Nephron (organoid): ENCODE data around the gene ZNF366.

Experiments used
- H3K27ac Mint-ChIP-seq, 3 experiments: 2 replicates each; pipeline ENCODE4 v1.8.0; 2020; ENCODE audit warnings: mixed read lengths in 3 of 3, mild to moderate bottlenecking in 2 of 3, moderate library complexity in 1 of 3
- H3K27me3 Mint-ChIP-seq: 2 replicates; pipeline ENCODE4 v1.8.0; 2021; ENCODE audit warnings: low read depth, mild to moderate bottlenecking, moderate library complexity, mixed read lengths
- H3K36me3 Mint-ChIP-seq: 2 replicates; pipeline ENCODE4 v1.8.0; 2020; ENCODE audit warnings: low read depth, mixed read lengths
- H3K4me1 Mint-ChIP-seq: 2 replicates; pipeline ENCODE4 v1.8.0; 2020; ENCODE audit warnings: mixed read lengths
- H3K4me3 Mint-ChIP-seq, 3 experiments: 2 replicates each; pipeline ENCODE4 v1.8.0; 2020; ENCODE audit warnings: mild to moderate bottlenecking in 3 of 3, mixed read lengths in 3 of 3, moderate library complexity in 2 of 3
- H3K9me3 Mint-ChIP-seq: 2 replicates; pipeline ENCODE4 v1.8.0; 2020; ENCODE audit warnings: mixed read lengths
- TF ChIP-seq, protein P1 (sequence below), 3 experiments: fragments of 200-600 bp; sonication (generic); IDR thresholded peaks; one replicate each; pipeline ENCODE4 v1.5.0; 2021; ENCODE audit warnings: antibody characterized with exemption in 3 of 3; ENCODE audit not compliant: unreplicated experiment in 3 of 3

The ZNF366 gene

DNA sequence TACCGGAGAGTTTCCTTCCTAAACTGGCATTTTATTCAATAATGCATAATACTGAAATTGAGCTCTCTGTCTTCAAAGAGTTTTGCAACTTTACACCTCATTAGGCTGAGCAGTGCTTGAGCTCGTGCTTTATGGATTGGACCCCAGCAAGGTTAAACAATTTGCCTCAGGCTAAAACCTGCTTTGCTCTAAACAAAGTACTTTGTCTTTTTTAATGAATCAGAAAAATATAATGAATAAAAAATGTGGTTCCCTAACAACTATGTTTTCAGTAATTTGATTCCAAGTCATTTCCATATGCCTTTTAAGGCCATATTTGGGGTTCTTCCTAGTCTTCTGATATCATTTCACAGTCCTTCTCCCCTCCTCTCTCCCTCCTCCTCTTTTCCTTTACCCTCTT lies 20.0 kb downstream of the ZNF366 start:
- no peak overlapping the region for H3K4me3 Mint-ChIP-seq
- H3K27ac Mint-ChIP-seq, result peak overlapping the region in 1 of 3 experiments; percentile 18
- H3K27me3 Mint-ChIP-seq, result peaks cover 3% of the 10 kb centered on the region
- no peaks in the 10 kb centered on the region for H3K9me3 Mint-ChIP-seq
- H3K4me1 Mint-ChIP-seq, result peaks cover 19% of the 10 kb centered on the region
- H3K36me3 Mint-ChIP-seq, result no peaks in the 10 kb centered on the region
- TF ChIP-seq, protein P1, sequence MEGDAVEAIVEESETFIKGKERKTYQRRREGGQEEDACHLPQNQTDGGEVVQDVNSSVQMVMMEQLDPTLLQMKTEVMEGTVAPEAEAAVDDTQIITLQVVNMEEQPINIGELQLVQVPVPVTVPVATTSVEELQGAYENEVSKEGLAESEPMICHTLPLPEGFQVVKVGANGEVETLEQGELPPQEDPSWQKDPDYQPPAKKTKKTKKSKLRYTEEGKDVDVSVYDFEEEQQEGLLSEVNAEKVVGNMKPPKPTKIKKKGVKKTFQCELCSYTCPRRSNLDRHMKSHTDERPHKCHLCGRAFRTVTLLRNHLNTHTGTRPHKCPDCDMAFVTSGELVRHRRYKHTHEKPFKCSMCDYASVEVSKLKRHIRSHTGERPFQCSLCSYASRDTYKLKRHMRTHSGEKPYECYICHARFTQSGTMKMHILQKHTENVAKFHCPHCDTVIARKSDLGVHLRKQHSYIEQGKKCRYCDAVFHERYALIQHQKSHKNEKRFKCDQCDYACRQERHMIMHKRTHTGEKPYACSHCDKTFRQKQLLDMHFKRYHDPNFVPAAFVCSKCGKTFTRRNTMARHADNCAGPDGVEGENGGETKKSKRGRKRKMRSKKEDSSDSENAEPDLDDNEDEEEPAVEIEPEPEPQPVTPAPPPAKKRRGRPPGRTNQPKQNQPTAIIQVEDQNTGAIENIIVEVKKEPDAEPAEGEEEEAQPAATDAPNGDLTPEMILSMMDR (IDR thresholded peaks at IDR 0.05; ENCODE audit: unreplicated experiment in 3 of 3), result no peak

DNA sequence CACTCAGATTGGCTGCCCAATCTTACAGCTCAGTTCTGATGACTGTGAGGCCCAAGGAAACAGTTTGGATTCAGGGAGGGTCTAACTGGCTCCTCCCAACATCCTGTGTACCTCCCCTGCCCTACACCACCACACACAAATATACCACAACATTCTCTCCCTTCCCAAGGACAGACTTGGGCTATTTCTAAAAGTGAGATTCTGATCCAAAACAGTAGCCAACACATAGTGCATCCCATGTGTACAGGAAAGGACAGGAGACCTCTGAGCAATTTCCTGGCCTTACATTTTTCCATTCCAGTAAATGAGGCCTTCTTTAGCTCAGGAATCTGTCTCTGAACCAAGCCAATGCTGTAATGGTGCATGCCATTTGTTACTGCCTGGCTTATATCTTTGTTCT lies 20.8 kb downstream of the ZNF366 start:
- Mint-ChIP-seq H3K4me1 (peaks cover 19% of the 10 kb centered on the region), H3K36me3 (no peaks in the 10 kb centered on the region), H3K4me3 (no peak overlapping the region), H3K27ac (no peak overlapping the region), H3K9me3 (no peaks in the 10 kb centered on the region), H3K27me3 (no peaks in the 10 kb centered on the region)
- TF ChIP-seq, protein P1 (IDR thresholded peaks at IDR 0.05; ENCODE audit: unreplicated experiment in 3 of 3), result no peak

GRCh38 chr5:72485430-72485974 lies 21.7 kb downstream of the ZNF366 start:
- H3K4me1 Mint-ChIP-seq, result peaks cover 25% of the 10 kb centered on the region
- H3K27me3 Mint-ChIP-seq, result no peaks in the 10 kb centered on the region
- TF ChIP-seq, protein P1 (IDR thresholded peaks at IDR 0.05; ENCODE audit: unreplicated experiment in 3 of 3), result no peak

GRCh38 chr5:72482046-72482445 lies 25.2 kb downstream of the ZNF366 start:
- no peak overlapping the region for H3K4me3 Mint-ChIP-seq
- no peaks in the 10 kb centered on the region for H3K36me3 Mint-ChIP-seq
- no peaks in the 10 kb centered on the region for H3K9me3 Mint-ChIP-seq
- TF ChIP-seq, protein P1 (IDR thresholded peaks at IDR 0.05; ENCODE audit: unreplicated experiment in 3 of 3), result no peak
- H3K27me3 Mint-ChIP-seq, result no peaks in the 10 kb centered on the region
- H3K4me1 Mint-ChIP-seq, result peaks cover 28% of the 10 kb centered on the region
- H3K27ac Mint-ChIP-seq, result no peak overlapping the region

More at GRCh38 chr5:72485430-72485974, 21.7 kb downstream of the ZNF366 start:
- H3K9me3 Mint-ChIP-seq, result no peaks in the 10 kb centered on the region
- peak overlapping the region in 1 of 3 experiments; percentile 11 for H3K27ac Mint-ChIP-seq
- H3K4me3 Mint-ChIP-seq, result no peak overlapping the region
- no peaks in the 10 kb centered on the region for H3K36me3 Mint-ChIP-seq

DNA sequence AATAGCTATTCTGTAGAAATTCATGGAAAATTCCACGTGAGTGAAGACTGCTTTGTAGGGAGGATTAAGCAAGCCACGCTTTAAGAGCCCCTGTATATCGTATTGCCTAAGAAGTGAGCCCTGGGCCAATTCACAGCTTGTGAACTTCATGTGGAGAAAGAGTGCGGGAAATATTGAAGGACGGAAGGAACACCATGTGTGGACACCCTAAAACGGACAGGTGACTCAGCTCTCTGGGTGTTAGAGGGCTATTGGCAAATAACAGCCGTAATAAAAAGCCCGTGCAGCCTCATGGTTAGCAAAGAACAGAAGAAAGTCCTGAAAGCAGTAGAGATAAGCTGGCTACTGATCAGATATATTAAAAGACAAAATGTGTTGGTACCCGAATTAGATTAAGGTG lies 26.4 kb downstream of the ZNF366 start:
- Mint-ChIP-seq H3K4me1 (peaks cover 26% of the 10 kb centered on the region), H3K36me3 (no peaks in the 10 kb centered on the region), H3K9me3 (no peaks in the 10 kb centered on the region), H3K27ac (no peak overlapping the region), H3K27me3 (no peaks in the 10 kb centered on the region), H3K4me3 (no peak overlapping the region)
- TF ChIP-seq, protein P1 (IDR thresholded peaks at IDR 0.05; ENCODE audit: unreplicated experiment in 3 of 3), result no peak

DNA sequence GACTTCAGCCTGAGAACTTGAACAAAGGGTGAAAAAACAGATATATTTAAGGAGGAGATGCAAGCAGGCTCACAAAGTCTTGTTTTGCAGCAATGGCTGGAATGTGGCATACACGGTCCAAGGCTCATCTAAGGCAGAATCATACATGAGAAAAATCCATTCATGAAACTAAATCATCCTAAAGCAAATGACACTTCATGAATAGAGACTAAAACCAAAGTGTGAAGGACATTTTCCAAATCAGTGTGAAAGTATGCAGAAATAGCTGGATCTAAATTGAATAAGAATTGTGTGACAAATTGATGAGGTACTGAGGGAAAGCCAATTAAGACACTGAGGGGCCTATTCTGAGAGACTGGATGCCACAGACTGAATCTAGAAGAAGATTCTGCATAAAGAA lies 27.3 kb downstream of the ZNF366 start:
- H3K36me3 Mint-ChIP-seq, result no peaks in the 10 kb centered on the region
- TF ChIP-seq, protein P1 (IDR thresholded peaks at IDR 0.05; ENCODE audit: unreplicated experiment in 3 of 3), result no peak
- no peak overlapping the region for H3K4me3 Mint-ChIP-seq
- H3K9me3 Mint-ChIP-seq, result no peaks in the 10 kb centered on the region
- peaks cover 18% of the 10 kb centered on the region for H3K4me1 Mint-ChIP-seq
- no peaks in the 10 kb centered on the region for H3K27me3 Mint-ChIP-seq
- H3K27ac Mint-ChIP-seq, result no peak overlapping the region
